Heart left ventricle (tissue), 16 donors: ENCODE measurements around the gene PPIAL4G. TPM values are rescaled to one million over a fixed set of nuclear protein-coding genes. Genes with fewer than 3 reads are reported as not detected.
"Not testable (repeated sequence)": the region's sequence is repeated elsewhere in the genome, so short reads cannot be mapped to it uniquely, and the experiment has no call there.

Experiments used
- ATAC-seq, 4 donors: fragments of 200-7000 bp; cut with Tn5 transposase; one replicate each; pipeline ENCODE4 v1.9.1; 2020 to 2022; ENCODE audit warnings: moderate library complexity in 4 of 4, mild to moderate bottlenecking in 3 of 4, moderate number of reproducible peaks in 1 of 4
- DNase-seq, 5 donors: peaks; one replicate each; pipeline ENCODE4 v3.0.0-alpha.2; 2020
- H3K27ac ChIP-seq, 12 donors: fragments of 200-600 bp; sonication (generic) in 4 of 12; one replicate each; pipeline versions ENCODE4 v1.5.0 to v1.8.0; 2016 to 2022; ENCODE audit warnings: mild to moderate bottlenecking in 2 of 12
- H3K27me3 ChIP-seq, 9 donors: fragments of 200-600 bp; sonication (generic) in 2 of 9; one replicate each; pipeline versions ENCODE4 v1.5.1 to v1.8.0; 2016 to 2022; ENCODE audit warnings: mild to moderate bottlenecking in 3 of 9
- H3K36me3 ChIP-seq, 9 donors: fragments of 200-600 bp; sonication (generic) in 2 of 9; one replicate each; pipeline versions ENCODE4 v1.5.0 to v1.8.0; 2018 to 2022; ENCODE audit warnings: mild to moderate bottlenecking in 2 of 9
- H3K4me1 ChIP-seq, 12 donors: fragments of 200-600 bp; sonication (generic) in 4 of 12; one replicate each; pipeline versions ENCODE4 v1.5.0 to v1.8.0; 2016 to 2022; ENCODE audit warnings: mild to moderate bottlenecking in 3 of 12
- H3K4me3 ChIP-seq, 12 donors: fragments of 200-600 bp; sonication (generic) in 4 of 12; one replicate each; pipeline versions ENCODE4 v1.5.0 to v1.8.0; 2017 to 2022; ENCODE audit warnings: mild to moderate bottlenecking in 9 of 12, moderate library complexity in 4 of 12
- H3K9me3 ChIP-seq, 12 donors: fragments of 200-600 bp; sonication (generic) in 4 of 12; one replicate each; pipeline versions ENCODE4 v1.5.0 to v1.8.0; 2016 to 2022; ENCODE audit warnings: mild to moderate bottlenecking in 1 of 12
- CTCF ChIP-seq, 12 donors: fragments of 200-600 bp; sonication (generic) in 4 of 12; IDR thresholded peaks; one replicate each; pipeline versions ENCODE4 v1.5.0 to v1.8.0; 2018 to 2022; ENCODE audit warnings: antibody characterized with exemption in 12 of 12, mild to moderate bottlenecking in 5 of 12
- POLR2A ChIP-seq, 2 donors: fragments of 450-650 bp; IDR thresholded peaks; one replicate each; pipeline ENCODE4 v1.6.1; 2017; ENCODE audit warnings: antibody characterized with exemption in 2 of 2, mild to moderate bottlenecking in 2 of 2, moderate library complexity in 2 of 2
- whole genome bisulfite sequencing, 4 donors: extraction: QIAGEN DNeasy Blood & Tissue Kit in 2 of 4; methylation state at CpG; one replicate each; pipeline versions ENCODE4 v1.1.5 to v1.1.7; 2013 to 2018; 5-methylcytosine and 5-hydroxymethylcytosine counted together
- intact Hi-C, 10 donors: fragments of 100-400 bp; cut with DNase I; formaldehyde crosslinking; loops; one replicate each; pipeline versions ENCODE4 v1.11.1 to v1.14.2; 2022
- polyA plus RNA-seq, 2 donors: library from polyadenylated mRNA; stranded (reverse); fragments of 200-250 nt; gene quantifications; one replicate each; pipeline ENCODE4 v1.2.3, GENCODE V29; 2013
- total RNA-seq, 9 donors: library from RNA; depleted of rRNA in 2 of 9; stranded (reverse); fragments of >200 nt in 2 of 9; fragmentation: NEBNext Ultra II Directional in 3 of 9; extraction: Animal tissue kit (Norgen Biotek cat#: 25700) in 3 of 9; gene quantifications; one replicate each; pipeline versions ENCODE4 v1.1.0 to v1.2.4, GENCODE V29; 2016 to 2023
- donor health status: ischemic (EF 13 %, LVEDD 7.1; RV severe dilation, severe dysfunction).
- donor health status: healthy with polysubstance abuse.
- donor health status: DM: no; HTN: yes; CAD: no.
- donor health status: DM: no; HTN: no; CAD: no.
- donor health status: ischemic (EF 25% LVEDD 6.9; RV normal size, moderate dysfunction).
- donor health status: ischemic (EF 25% LVEDD 5.7; RV mildly dilated, moderate dysfunction).
- donor health status: healthy.
- donor health status: DM: yes; HTN: yes; CAD: no.
- donor health status: ischemic (EF 35%, LVEDD 5.7; RV mildly dilated, moderate dysfunction).
- donor health status: nonischemic (EF 11% LVEDD 7.7; RV severe dilation, severe dysfunction).
- donor health status: DM: yes; HTN: yes; CAD: no.
- donor health status: PGD.
- donor health status: ischemic (EF 29% LVEDD 5.4; RV normal size, mild dysfunction).
- donor health status: nonischemic (EF 23%, LVEDD 6.1; RV moderate dilation, normal function).

Gene PPIAL4G
- total and polyA plus RNA-seq, 11 donors, result 0.09 to 0.11 TPM; not detected in 9

- H3K9me3 ChIP-seq, H3K27me3 ChIP-seq, H3K27ac ChIP-seq, H3K36me3 ChIP-seq, DNase-seq, H3K4me3 ChIP-seq, ATAC-seq, H3K4me1 ChIP-seq, intact Hi-C loops: not testable (repeated sequence)
- WGBS, 4 donors, result 88 to 93% (median 90%) methylated on average over 5 of the region's 5 CpGs
Observed at GRCh38 chr1:148439654-148440325, 43.3 kb downstream of the PPIAL4G start.

DNA sequence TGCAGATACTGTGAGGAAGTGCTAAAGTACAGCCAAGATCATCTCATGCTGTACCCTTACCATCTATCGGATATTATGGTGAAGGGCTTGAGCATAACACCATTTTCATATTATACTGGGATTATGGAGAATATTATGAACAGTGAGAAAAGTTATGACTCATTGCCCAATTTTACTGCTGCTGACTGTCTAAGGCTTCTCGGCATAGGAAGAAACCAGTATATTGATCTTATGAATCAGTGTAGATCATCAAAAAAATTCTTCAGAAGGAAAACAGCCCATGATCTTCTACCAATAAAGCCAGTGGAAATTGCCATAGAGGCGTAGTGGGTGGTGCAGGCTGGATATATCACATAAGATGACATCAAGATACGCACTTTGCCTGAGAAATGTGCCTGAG, 47.7 kb downstream of the PPIAL4G start:
- ATAC-seq (no peak), DNase-seq (no peak)
- H3K4me1 ChIP-seq, result peaks cover 0 to 11% (median 0%) of the 10 kb centered on the region in 12 donors
- intact Hi-C loops, result no loop called here
- WGBS, 4 donors, result 91 to 99% (median 94%) methylated on average over 4 of the region's 4 CpGs
- peaks cover 0 to 24% (median 0%) of the 10 kb centered on the region in 9 donors for H3K36me3 ChIP-seq
- no peaks in the 10 kb centered on the region for H3K27me3 ChIP-seq
- TF ChIP-seq POLR2A (IDR thresholded peaks at IDR 0.05) (no peak), CTCF (IDR thresholded peaks at IDR 0.05) (no peak)
- no peak overlapping the region for H3K27ac ChIP-seq
- no peaks in the 10 kb centered on the region for H3K9me3 ChIP-seq
- no peak overlapping the region for H3K4me3 ChIP-seq

- WGBS, 4 donors, result 93 to 97% (median 96%) methylated on average over 12 to 28 of the region's 28 CpGs
- Histone ChIP-seq H3K4me3 (no peak overlapping the region), H3K9me3 (no peaks in the 10 kb centered on the region), H3K27me3 (no peaks in the 10 kb centered on the region), H3K27ac (no peak overlapping the region), H3K36me3 (peaks cover 0 to 24% (median 0%) of the 10 kb centered on the region in 9 donors), H3K4me1 (peaks cover 0 to 11% (median 0%) of the 10 kb centered on the region in 12 donors)
- DNase-seq (no peak), ATAC-seq (no peak)
- TF ChIP-seq POLR2A (IDR thresholded peaks at IDR 0.05), result no peak
- TF ChIP-seq CTCF (IDR thresholded peaks at IDR 0.05), result no peak
- intact Hi-C loops, result no loop called here
Observed at GRCh38 chr1:148434832-148435231, 48.3 kb downstream of the PPIAL4G start.

GRCh38 chr1:148432916-148433317, 50.2 kb downstream of the PPIAL4G start:
- ATAC-seq, result not testable (repeated sequence)

More at GRCh38 chr1:148432916-148433317, 50.2 kb downstream of the PPIAL4G start:
- H3K9me3 ChIP-seq, H3K27me3 ChIP-seq, H3K27ac ChIP-seq, DNase-seq, H3K4me3 ChIP-seq, intact Hi-C loops: not testable (repeated sequence)
- 86 to 94% (median 89%) methylated on average over 1 of the region's 1 CpG for WGBS, 4 donors
- Histone ChIP-seq H3K36me3 (peaks cover 0 to 31% (median 0%) of the 10 kb centered on the region in 9 donors), H3K4me1 (peaks cover 0 to 11% (median 0%) of the 10 kb centered on the region in 12 donors)

Other genes with a start within 250 kb of the PPIAL4G start
- 10 to 100 TPM in 2 of 9 donors, 1 to 10 TPM in 7; 3.5 to 26.4 (median 8.5) TPM for gene NBPF14, start 112.7 kb upstream of the PPIAL4G start, total RNA-seq
- 1 to 10 TPM; 4.5 to 9.5 TPM for gene NBPF14, start 112.7 kb upstream of the PPIAL4G start, polyA plus RNA-seq